ENCODE data around the gene ZNF488.

The ZNF488 gene

GRCh38 chr10:47381427-47382379 is 2.4 kb downstream of the ZNF488 start:
- DNase-seq = no peak

- no peak for DNase-seq
Observed at GRCh38 chr10:47381103-47381395, 3.0 kb downstream of the ZNF488 start.

GRCh38 chr10:47380341-47381102 is 3.6 kb downstream of the ZNF488 start:
- no peak for DNase-seq

GRCh38 chr10:47379901-47380300 is 4.2 kb downstream of the ZNF488 start:
- no peak for DNase-seq

- DNase-seq = no peak
Observed at GRCh38 chr10:47379445-47379785, 4.7 kb downstream of the ZNF488 start.

- DNase-seq = no peak
Observed at GRCh38 chr10:47378606-47379444, 5.3 kb downstream of the ZNF488 start.

GRCh38 chr10:47378183-47378510 is 5.9 kb downstream of the ZNF488 start:
- DNase-seq = no peak

- no peak for DNase-seq
Observed at GRCh38 chr10:47376522-47377220, 7.4 kb downstream of the ZNF488 start.

- DNase-seq = no peak
Observed at GRCh38 chr10:47374611-47375536, 9.2 kb downstream of the ZNF488 start.

GRCh38 chr10:47372726-47373125 is 11.4 kb downstream of the ZNF488 start:
- DNase-seq = no peak

- no peak for DNase-seq
Observed at GRCh38 chr10:47371629-47372485, 12.2 kb downstream of the ZNF488 start.

- no peak for DNase-seq
Observed at GRCh38 chr10:47370878-47371277, 13.2 kb downstream of the ZNF488 start.

GRCh38 chr10:47370015-47370767 is 13.9 kb downstream of the ZNF488 start:
- DNase-seq = no peak

GRCh38 chr10:47369251-47369894 is 14.7 kb downstream of the ZNF488 start:
- DNase-seq = no peak

- DNase-seq = no peak
Observed at GRCh38 chr10:47368431-47369180, 15.5 kb downstream of the ZNF488 start.

- DNase-seq = no peak
Observed at GRCh38 chr10:47367646-47368045, 16.4 kb downstream of the ZNF488 start.

GRCh38 chr10:47366731-47367460 is 17.2 kb downstream of the ZNF488 start:
- no peak for DNase-seq

GRCh38 chr10:47366181-47366631 is 17.9 kb downstream of the ZNF488 start:
- no peak for DNase-seq

Data from GDM1 (cell line).